Karpas-422 (cell line): ENCODE results near the gene DSCAM. TPM values are rescaled to one million over a fixed set of nuclear protein-coding genes. Genes with fewer than 3 reads are reported as not detected.

Experiments
- DNase-seq: peaks from one replicate; pipeline ENCODE4 v3.0.0-alpha.2; 2015
- H2AFZ ChIP-seq: fragments of 200-600 bp; sonication (generic); 2 replicates; pipeline ENCODE4 v1.6.1; 2014; ENCODE audit warnings: antibody characterized with exemption, low read length, mixed read lengths
- H3K27ac ChIP-seq: fragments of 200-600 bp; sonication (generic); 2 replicates; pipeline ENCODE4 v1.5.1; 2014; ENCODE audit warnings: mild to moderate bottlenecking, low read length, moderate library complexity
- H3K27me3 ChIP-seq: fragments of 200-600 bp; sonication (generic); 2 replicates; pipeline ENCODE4 v1.6.1; 2014; ENCODE audit warnings: low read length, mixed read lengths
- H3K36me3 ChIP-seq: fragments of 200-600 bp; sonication (generic); 2 replicates; pipeline ENCODE4 v1.6.1; 2014; ENCODE audit warnings: low read length, mixed read lengths; ENCODE audit not compliant: insufficient read depth
- H3K4me1 ChIP-seq: fragments of 200-600 bp; sonication (generic); 2 replicates; pipeline ENCODE4 v1.6.1; 2014; ENCODE audit warnings: mild to moderate bottlenecking, low read length, mixed read lengths
- H3K4me2 ChIP-seq: fragments of 200-600 bp; sonication (generic); 2 replicates; pipeline ENCODE4 v1.6.1; 2014; ENCODE audit warnings: low read length, low read depth, mild to moderate bottlenecking; ENCODE audit not compliant: poor library complexity, severe bottlenecking
- H3K4me3 ChIP-seq: fragments of 200-600 bp; sonication (generic); 2 replicates; pipeline ENCODE4 v1.5.1; 2014; ENCODE audit warnings: mild to moderate bottlenecking, antibody characterized with exemption, low read length, mixed read lengths
- H3K79me2 ChIP-seq: fragments of 200-600 bp; sonication (generic); 2 replicates; pipeline ENCODE4 v1.6.1; 2014; ENCODE audit warnings: mild to moderate bottlenecking, low read length, mixed read lengths
- H3K9ac ChIP-seq: fragments of 200-600 bp; sonication (generic); 2 replicates; pipeline ENCODE4 v1.6.0; 2014; ENCODE audit warnings: low read length
- H3K9me2 ChIP-seq: fragments of 200-600 bp; sonication (generic), shearing (Covaris generic); replicated peaks from 2 replicates; pipeline ENCODE4 v1.6.0; 2014; ENCODE audit warnings: mild to moderate bottlenecking, low read length, moderate library complexity; ENCODE audit not compliant: insufficient read depth
- H3K9me3 ChIP-seq: fragments of 300-700, 200-600 bp; sonication (generic); 2 replicates; pipeline ENCODE4 v1.6.1; 2014; ENCODE audit warnings: low read length, mixed read lengths
- H4K20me1 ChIP-seq: fragments of 200-600 bp; sonication (generic); 2 replicates; pipeline ENCODE4 v1.6.1; 2014; ENCODE audit warnings: mild to moderate bottlenecking, antibody characterized with exemption, low read length, low read depth; ENCODE audit not compliant: insufficient read depth
- total RNA-seq: library from RNA; depleted of rRNA; stranded (reverse); fragments of >200 nt; shearing (Covaris generic); gene quantifications from 2 replicates; pipeline ENCODE4 v1.2.3, GENCODE V29; 2014; ENCODE audit warnings: low replicate concordance

DSCAM gene
- total RNA-seq, 1 experiment from 2014 or later, result not detected

DNA sequence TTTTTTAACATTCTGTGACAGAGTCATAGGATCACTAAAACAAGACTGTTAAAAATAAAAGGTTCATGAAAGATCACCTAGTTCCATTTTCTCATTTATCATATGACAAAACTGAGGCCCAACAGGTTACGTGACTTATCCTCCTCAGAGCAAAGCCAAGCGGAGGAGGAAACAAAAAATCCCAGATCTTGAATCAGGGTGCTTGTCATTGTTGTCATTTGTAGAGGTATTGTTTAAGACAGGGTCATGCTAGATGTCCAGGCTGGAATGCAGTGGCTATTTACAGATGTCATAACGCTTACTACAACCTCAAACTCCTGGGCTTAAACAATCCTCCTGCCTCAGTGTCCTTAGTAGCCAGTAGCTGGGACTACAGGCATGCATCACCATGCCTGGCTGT, 293.2 kb downstream of the DSCAM start:
- Histone ChIP-seq H3K9me2 (no peaks in the 10 kb centered on the region), H3K27me3 (no peaks in the 10 kb centered on the region), H3K9ac (no peak overlapping the region), H2AFZ (no peak overlapping the region), H3K4me1 (no peaks in the 10 kb centered on the region), H3K4me3 (no peak overlapping the region), H4K20me1 (no peaks in the 10 kb centered on the region), H3K9me3 (peaks cover 12% of the 10 kb centered on the region), H3K79me2 (no peaks in the 10 kb centered on the region), H3K36me3 (no peaks in the 10 kb centered on the region), H3K27ac (no peak overlapping the region), H3K4me2 (no peak overlapping the region)
- no peak for DNase-seq

DNA sequence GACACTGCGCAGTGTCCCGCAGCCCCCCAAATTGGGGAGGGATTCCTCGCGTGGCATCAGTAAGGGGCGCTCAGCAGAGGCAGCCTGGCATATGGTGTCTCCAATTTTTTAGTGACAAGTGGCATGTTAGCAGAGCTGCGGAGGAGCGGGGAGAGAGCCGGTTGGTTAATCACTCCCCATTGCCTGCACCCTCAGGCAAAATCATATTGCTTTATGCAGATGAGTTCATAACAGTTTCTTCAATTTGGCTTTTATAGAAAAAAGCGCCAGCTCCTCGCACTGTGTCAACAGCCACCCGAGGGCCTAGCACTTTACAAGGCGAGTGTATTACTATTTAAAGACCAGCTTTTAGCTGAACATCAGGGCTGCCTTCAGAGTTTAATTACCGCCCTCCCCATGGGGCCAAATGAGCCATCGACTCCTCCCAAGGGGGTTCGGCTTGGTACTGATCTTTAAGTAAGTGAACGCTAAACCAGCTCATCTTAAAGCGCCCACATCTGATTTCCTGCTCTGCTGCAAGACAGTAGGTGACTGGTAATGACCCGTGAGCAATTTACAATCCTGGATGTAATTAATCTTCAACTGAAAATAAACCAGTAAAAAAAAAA, 298.9 kb downstream of the DSCAM start:
- Histone ChIP-seq H3K9me2 (no peaks in the 10 kb centered on the region), H3K27ac (no peak overlapping the region), H3K79me2 (no peaks in the 10 kb centered on the region), H3K4me3 (no peak overlapping the region), H2AFZ (no peak overlapping the region), H3K27me3 (no peaks in the 10 kb centered on the region), H3K4me1 (no peaks in the 10 kb centered on the region), H4K20me1 (no peaks in the 10 kb centered on the region), H3K4me2 (no peak overlapping the region), H3K36me3 (no peaks in the 10 kb centered on the region), H3K9ac (no peak overlapping the region), H3K9me3 (peaks cover 34% of the 10 kb centered on the region)
- no peak for DNase-seq

GRCh38 chr21:40546647-40547046, 300.3 kb downstream of the DSCAM start:
- Histone ChIP-seq H3K4me2 (no peak overlapping the region), H2AFZ (no peak overlapping the region), H3K27ac (no peak overlapping the region), H3K9me2 (no peaks in the 10 kb centered on the region), H3K4me3 (no peak overlapping the region), H4K20me1 (no peaks in the 10 kb centered on the region), H3K4me1 (no peaks in the 10 kb centered on the region), H3K36me3 (no peaks in the 10 kb centered on the region), H3K9ac (no peak overlapping the region), H3K79me2 (no peaks in the 10 kb centered on the region), H3K9me3 (peaks cover 31% of the 10 kb centered on the region), H3K27me3 (no peaks in the 10 kb centered on the region)
- no peak for DNase-seq

DNA sequence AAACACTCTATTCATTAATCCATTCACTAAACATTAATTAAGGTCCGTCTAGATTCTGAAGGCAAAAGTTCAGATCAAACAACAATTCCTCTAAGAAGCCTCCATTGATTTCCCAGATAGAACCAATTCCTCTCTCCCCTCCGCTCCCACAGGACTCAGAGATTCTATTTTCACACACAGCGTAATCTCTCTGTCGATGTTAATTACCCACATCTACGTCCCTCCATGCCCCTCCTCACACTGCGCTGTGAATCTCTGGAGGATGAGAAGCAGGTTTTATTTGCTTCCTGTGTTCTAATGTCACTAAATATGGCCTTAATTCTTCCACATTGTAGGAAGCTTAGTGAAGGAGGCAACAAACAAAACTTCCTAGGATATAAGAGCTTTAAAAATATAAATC, 306.7 kb downstream of the DSCAM start:
- no peaks in the 10 kb centered on the region for H3K36me3 ChIP-seq

GRCh38 chr21:40534886-40535285, 312.1 kb downstream of the DSCAM start:
- no peaks in the 10 kb centered on the region for H3K4me1 ChIP-seq
- no peak overlapping the region for H3K27ac ChIP-seq
- H3K4me3 ChIP-seq, result no peak overlapping the region
- H3K36me3 ChIP-seq, result no peaks in the 10 kb centered on the region
- H3K9ac ChIP-seq, result no peak overlapping the region
- no peaks in the 10 kb centered on the region for H3K27me3 ChIP-seq
- H3K9me2 ChIP-seq, result no peaks in the 10 kb centered on the region
- H3K79me2 ChIP-seq, result no peaks in the 10 kb centered on the region
- H2AFZ ChIP-seq, result no peak overlapping the region
- H3K9me3 ChIP-seq, result peaks cover 31% of the 10 kb centered on the region
- H4K20me1 ChIP-seq, result no peaks in the 10 kb centered on the region
- no peak for DNase-seq
- no peak overlapping the region for H3K4me2 ChIP-seq

More for the DNA sequence above, 306.7 kb downstream of the DSCAM start:
- H2AFZ ChIP-seq, result no peak overlapping the region
- no peaks in the 10 kb centered on the region for H3K27me3 ChIP-seq
- no peak overlapping the region for H3K4me2 ChIP-seq
- no peak overlapping the region for H3K9ac ChIP-seq
- H3K4me3 ChIP-seq, result no peak overlapping the region
- H3K79me2 ChIP-seq, result no peaks in the 10 kb centered on the region
- no peaks in the 10 kb centered on the region for H4K20me1 ChIP-seq
- H3K9me2 ChIP-seq, result no peaks in the 10 kb centered on the region
- no peaks in the 10 kb centered on the region for H3K4me1 ChIP-seq
- no peak for DNase-seq
- peaks cover 27% of the 10 kb centered on the region for H3K9me3 ChIP-seq
- no peak overlapping the region for H3K27ac ChIP-seq

DNA sequence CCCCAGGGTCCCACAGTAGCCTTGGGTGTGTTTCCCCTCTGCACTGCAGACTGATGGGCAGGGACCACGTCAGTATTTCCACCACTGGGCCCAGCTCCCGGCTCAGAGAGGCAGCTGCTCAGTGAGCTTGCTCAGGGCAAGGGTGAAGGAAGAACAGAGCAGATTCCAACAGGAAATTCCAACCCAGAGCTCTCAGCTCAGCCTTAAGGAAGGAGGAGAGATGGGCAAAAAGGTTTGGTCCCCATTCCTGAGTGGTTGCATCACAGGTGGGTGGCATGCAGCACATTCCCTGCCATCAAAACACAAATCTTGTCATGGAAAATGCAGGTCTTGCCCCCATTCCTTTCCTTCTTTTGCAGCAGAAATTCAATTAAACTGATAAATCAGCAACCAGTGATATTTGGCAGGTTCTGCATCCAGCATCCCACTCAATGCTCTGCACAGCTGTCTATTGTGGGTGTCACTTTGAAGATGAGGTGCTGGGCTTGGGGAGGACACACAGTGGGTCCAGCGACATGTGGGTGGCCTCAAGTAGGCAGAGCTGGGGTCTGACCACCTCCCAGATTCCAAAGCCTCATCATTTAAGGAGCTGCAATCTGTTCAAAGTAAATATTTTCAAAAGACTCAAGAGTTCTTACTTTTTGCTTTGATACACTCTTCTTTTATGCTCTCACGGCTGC, 315.4 kb downstream of the DSCAM start:
- no peaks in the 10 kb centered on the region for H3K79me2 ChIP-seq
- no peaks in the 10 kb centered on the region for H3K4me1 ChIP-seq
- H4K20me1 ChIP-seq, result no peaks in the 10 kb centered on the region
- no peaks in the 10 kb centered on the region for H3K27me3 ChIP-seq
- H3K4me2 ChIP-seq, result no peak overlapping the region
- H3K9me3 ChIP-seq, result peaks cover 35% of the 10 kb centered on the region
- no peak overlapping the region for H3K9ac ChIP-seq
- H3K36me3 ChIP-seq, result no peaks in the 10 kb centered on the region
- H2AFZ ChIP-seq, result no peak overlapping the region
- no peak overlapping the region for H3K27ac ChIP-seq
- no peak for DNase-seq
- H3K9me2 ChIP-seq, result no peaks in the 10 kb centered on the region
- H3K4me3 ChIP-seq, result no peak overlapping the region

DNA sequence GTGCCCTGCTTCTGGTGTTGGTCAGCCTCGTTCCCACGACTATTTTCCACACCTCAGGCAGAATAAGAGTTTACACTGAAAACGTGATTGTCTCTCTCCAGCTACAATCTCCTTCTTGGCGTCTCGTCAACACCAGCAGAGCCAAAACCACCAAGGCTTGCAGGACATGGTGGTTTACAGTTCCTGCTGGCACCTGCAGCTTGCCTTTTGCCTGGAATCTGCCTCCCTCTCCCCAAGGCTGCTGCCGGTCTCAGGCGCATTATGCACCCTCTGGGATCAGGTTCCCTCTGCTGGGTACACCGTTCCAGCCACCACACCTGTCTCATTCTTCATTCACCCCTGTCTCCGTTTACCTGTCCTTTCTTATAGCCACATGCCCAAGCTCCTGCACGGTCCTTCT, 315.9 kb downstream of the DSCAM start:
- no peak overlapping the region for H2AFZ ChIP-seq
- H3K79me2 ChIP-seq, result no peaks in the 10 kb centered on the region
- no peaks in the 10 kb centered on the region for H3K36me3 ChIP-seq
- no peak overlapping the region for H3K4me3 ChIP-seq
- DNase-seq, result no peak
- no peak overlapping the region for H3K27ac ChIP-seq
- H3K9ac ChIP-seq, result no peak overlapping the region
- no peaks in the 10 kb centered on the region for H3K4me1 ChIP-seq
- H3K9me3 ChIP-seq, result peaks cover 35% of the 10 kb centered on the region
- no peaks in the 10 kb centered on the region for H3K27me3 ChIP-seq
- H3K4me2 ChIP-seq, result no peak overlapping the region
- H4K20me1 ChIP-seq, result no peaks in the 10 kb centered on the region
- no peaks in the 10 kb centered on the region for H3K9me2 ChIP-seq

- Histone ChIP-seq H3K36me3 (no peaks in the 10 kb centered on the region), H3K4me1 (no peaks in the 10 kb centered on the region), H2AFZ (no peak overlapping the region), H3K79me2 (no peaks in the 10 kb centered on the region), H3K27me3 (no peaks in the 10 kb centered on the region), H3K9me3 (peaks cover 25% of the 10 kb centered on the region), H4K20me1 (no peaks in the 10 kb centered on the region), H3K9me2 (no peaks in the 10 kb centered on the region), H3K4me3 (no peak overlapping the region), H3K4me2 (no peak overlapping the region), H3K27ac (no peak overlapping the region), H3K9ac (no peak overlapping the region)
- DNase-seq, result no peak
These were observed 329.3 kb downstream of the DSCAM start for GRCh38 chr21:40517646-40518045.
